ENCODE results near the gene HAUS2.

- TF ChIP-seq EP300 (IDR thresholded peaks at IDR 0.05; ENCODE audit: borderline replicate concordance in 1 of 2, control insufficient read depth in 1 of 2, low read depth in 2 of 2, low read length in 2 of 2) (no peak), NR2C2 (IDR thresholded peaks at IDR 0.05; ENCODE audit: borderline replicate concordance, control insufficient read depth, insufficient read length, low read depth) (no peak), CTCF (IDR thresholded peaks at IDR 0.05 in 2 of 3, conservative IDR thresholded peaks at IDR 0.05 in 1 of 3; ENCODE audit: control insufficient read depth in 2 of 3, extremely low read depth in 1 of 3, insufficient read depth in 1 of 3, low read depth in 3 of 3, low read length in 3 of 3) (no peak), RFX5 (IDR thresholded peaks at IDR 0.05; ENCODE audit: low read depth, low read length) (no peak), MYB (IDR thresholded peaks at IDR 0.05; ENCODE audit: borderline replicate concordance, low read depth, low read length) (no peak), ETV6 (conservative IDR thresholded peaks at IDR 0.05 in 1 of 2, IDR thresholded peaks at IDR 0.05 in 1 of 2; ENCODE audit: borderline replicate concordance in 1 of 2, low read depth in 1 of 2) (no peak)
- TF ChIP-seq, protein P1, sequence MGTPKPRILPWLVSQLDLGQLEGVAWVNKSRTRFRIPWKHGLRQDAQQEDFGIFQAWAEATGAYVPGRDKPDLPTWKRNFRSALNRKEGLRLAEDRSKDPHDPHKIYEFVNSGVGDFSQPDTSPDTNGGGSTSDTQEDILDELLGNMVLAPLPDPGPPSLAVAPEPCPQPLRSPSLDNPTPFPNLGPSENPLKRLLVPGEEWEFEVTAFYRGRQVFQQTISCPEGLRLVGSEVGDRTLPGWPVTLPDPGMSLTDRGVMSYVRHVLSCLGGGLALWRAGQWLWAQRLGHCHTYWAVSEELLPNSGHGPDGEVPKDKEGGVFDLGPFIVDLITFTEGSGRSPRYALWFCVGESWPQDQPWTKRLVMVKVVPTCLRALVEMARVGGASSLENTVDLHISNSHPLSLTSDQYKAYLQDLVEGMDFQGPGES (IDR thresholded peaks at IDR 0.05) = no peak
Measured at GRCh38 chr15:42549741-42550392, 1.2 kb downstream of the HAUS2 start.
